GM21526 (cell line): ENCODE measurements around the gene RNF186.
"Not testable (repeated sequence)": the region's sequence is repeated elsewhere in the genome, so short reads cannot be mapped to it uniquely, and the experiment has no call there.

ENCODE experiments used
- ATAC-seq: cut with Tn5 transposase; IDR thresholded peaks from one replicate; pipeline ENCODE4 v1.9.1; 2021; ENCODE audit warnings: moderate library complexity; ENCODE audit not compliant: unreplicated experiment, low FRiP score

The RNF186 gene, protein sequence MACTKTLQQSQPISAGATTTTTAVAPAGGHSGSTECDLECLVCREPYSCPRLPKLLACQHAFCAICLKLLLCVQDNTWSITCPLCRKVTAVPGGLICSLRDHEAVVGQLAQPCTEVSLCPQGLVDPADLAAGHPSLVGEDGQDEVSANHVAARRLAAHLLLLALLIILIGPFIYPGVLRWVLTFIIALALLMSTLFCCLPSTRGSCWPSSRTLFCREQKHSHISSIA

DNA sequence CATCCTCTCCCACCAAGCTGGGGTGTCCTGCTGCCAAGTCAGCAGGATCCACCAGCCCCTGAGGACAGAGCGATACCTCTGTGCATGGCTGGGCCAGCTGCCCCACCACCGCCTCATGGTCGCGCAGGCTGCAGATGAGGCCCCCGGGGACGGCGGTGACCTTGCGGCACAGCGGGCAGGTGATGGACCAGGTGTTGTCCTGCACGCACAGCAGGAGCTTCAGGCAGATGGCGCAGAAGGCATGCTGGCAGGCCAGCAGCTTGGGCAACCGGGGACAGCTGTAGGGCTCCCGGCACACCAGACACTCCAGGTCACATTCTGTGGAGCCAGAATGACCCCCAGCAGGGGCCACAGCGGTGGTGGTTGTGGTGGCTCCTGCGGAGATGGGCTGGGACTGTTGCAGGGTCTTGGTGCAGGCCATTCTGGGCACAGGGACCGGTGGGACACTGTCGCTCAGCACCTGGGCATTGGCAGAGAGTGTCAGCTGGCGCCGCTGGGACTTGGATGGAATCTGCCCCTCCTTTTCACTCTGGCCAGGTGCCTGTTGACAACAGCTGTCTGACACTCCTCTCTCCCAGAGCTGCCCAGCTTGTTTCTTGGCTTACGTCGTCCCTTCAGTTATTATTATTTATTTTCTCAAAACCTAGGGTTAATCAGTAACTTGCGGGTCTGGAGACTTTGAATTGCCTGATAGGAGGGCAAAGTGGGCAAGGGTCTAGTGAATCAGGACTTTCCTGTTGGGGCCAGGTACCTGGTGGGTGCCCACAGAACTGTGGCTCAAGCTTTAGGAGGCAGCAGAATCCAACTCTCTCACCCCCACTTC, at the start of gene RNF186:
TSS of gene RNF186 (minus strand) at position 603 of the 823 bp plus-strand sequence. CDS start at position 421, 182 bp downstream.
- ATAC-seq = no peak

DNA sequence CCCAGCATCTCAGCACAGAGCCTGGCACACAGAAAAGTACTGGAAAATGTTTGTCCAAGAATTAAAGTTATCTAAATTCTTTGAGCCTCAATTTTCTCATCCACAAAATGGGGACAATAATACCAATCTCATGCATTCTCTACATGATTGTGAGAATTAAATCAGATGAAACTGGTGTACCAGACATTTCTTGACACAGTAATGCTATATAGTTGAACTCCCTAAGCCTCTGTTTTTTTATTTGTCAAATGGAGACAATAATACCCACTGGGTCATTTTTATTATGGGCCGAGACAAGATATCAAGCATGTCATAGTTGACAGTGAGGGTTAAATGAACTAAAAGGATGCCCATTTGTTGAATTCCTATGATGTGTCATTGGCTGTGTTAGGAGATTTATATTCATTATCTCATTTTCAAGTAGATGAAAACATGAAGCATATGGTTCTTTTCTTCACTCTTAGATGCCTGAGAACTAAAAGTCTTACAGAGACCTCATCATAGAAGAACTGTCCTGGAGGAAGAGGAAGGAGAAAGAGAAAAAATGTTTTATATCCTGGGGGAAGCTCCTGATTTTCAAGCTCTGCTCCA, 49.6 kb upstream of the RNF186 start:
- ATAC-seq = no peak

DNA sequence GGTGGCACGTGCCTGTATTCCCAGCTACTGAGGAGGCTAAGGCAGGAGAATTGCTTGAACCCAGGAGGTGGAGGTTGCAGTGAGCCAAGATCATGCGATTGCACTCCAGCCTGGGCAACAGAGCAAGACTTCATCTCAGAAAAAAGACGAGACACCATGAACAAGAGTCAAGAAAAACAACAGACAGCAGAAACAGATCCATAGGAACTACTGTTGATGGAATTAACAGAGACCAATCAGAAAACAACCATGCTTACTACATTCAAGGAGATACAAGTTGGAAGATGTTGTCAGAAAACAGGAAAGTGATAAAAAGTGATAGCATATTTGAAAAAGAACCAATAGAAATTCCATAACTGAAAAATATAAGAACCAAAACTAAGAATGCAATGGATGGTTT, 47.9 kb upstream of the RNF186 start:
- no peak for ATAC-seq

DNA sequence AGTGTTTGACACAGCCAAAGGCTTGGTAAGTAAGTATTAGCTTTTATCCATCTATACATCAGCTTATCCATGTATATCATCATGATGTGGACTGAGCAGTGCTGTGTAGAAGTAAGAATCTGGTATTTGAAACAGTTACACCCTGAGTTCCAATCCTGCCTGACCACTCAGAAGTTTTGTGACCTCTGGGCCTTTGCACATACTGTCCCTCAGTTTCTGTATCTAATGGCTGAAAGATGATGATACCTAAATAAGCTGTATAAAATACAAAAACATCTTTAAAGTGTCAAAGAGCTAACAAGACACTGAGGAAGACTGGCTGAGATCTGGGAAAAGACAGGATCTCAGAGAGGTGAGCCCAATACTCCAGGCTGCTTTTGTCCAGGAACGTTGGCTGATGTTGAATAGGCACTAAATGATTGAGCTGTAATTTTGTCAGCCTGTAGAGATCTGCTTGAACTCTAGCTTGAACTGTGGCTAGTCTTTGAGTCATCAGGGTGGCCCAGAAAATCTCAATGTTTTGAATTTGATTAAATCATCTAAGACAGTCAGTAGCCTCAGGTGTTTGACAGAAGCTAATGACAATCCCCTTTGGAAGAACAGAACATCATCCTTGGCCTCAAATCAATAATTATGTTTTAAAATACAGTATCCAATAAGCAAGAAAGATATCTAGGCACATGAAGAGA, 46.9 kb upstream of the RNF186 start:
- no peak for ATAC-seq

DNA sequence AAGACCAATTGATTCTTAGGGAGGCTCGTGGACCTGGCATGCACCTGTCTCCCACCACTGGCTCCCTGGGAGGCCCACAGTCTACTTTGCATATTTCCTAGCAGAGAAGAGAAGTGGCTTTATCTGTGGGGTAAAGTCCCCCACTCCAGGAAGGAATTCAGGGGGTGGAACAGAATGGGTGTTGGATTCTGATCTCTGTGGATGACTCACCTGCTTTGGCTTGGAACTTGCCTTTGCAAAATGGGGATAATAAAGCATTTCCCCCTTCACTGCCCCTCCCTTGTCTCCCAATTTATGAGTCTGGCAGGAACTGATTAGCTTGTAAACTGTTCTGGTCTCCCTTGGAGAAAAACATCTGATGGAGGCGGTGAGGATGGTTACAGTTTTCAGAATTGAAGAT, 46.0 kb upstream of the RNF186 start:
- no peak for ATAC-seq

DNA sequence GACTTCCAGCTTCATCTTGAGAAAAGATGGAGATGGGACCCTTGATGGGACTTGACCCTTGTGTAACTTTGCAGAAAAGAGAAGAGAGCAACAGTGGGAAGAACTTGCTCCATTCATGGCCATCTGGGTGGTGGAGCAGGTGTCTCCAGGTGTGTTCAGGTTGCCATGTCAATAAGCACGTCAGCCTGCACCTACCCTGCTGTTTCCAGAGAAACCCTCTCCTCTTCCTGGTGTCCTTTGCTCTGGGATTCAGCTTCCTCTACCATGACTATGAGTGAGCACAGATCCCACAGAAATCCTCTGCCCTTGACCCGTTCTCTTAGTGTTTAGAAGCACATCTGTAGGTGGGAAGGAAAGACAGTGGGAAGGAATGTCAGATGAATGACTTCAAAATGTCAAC, 45.3 kb upstream of the RNF186 start:
- ATAC-seq = no peak

DNA sequence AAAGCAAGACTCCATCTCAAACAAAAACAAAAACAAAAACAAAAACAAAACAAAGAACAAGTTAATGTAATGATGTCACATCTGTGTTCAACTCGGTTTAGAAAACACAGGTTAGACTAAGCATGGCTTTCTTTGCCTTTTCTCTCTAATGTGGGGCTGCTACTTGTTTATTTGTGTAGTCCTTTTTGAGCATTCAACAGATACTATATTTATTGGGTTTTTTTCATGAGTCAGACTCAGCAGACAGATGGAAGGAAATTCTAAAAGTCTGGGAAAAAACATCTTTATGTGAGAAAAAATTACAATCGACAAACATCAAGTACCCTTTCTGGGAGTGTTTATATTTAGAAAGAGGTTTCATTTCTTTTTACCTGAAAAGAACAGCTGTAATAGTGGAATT, 44.8 kb upstream of the RNF186 start:
- no peak for ATAC-seq

DNA sequence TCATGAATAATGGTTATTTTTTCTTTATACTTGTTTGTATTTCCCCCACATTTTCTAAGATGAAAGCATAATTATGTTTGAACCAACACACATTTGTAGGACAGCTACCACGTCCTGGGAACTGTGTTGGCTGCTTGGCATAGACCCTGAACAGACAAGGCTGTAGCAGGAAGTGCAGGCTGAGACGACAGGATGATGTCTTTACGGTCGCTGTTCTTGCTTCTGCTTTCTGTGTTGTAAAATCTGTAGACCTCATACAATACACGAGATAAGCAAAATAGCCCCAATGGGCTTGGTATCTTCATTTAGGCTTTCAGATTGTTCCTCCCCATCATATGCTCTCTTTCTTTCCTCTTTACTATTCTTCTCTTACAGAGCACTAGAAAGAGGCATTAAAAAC, 43.8 kb upstream of the RNF186 start:
- ATAC-seq = no peak

DNA sequence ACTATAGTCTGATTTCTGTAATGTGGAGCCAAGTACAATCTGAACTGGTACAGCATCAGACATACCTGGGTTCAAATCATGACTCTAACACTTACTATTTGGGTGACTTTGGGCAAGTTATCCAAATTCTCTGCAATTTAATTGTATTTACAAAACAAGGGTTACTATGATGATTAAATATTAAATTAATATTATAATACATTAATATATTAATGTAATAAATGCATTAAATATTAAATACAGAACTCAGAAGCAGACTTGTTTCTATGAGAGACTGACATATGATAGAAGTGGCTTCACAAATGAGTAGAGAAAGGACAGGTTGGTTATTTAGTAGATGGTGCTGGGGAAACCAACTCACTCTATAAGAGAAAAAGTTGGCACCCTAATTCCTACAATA, 39.8 kb upstream of the RNF186 start:
- no peak for ATAC-seq

DNA sequence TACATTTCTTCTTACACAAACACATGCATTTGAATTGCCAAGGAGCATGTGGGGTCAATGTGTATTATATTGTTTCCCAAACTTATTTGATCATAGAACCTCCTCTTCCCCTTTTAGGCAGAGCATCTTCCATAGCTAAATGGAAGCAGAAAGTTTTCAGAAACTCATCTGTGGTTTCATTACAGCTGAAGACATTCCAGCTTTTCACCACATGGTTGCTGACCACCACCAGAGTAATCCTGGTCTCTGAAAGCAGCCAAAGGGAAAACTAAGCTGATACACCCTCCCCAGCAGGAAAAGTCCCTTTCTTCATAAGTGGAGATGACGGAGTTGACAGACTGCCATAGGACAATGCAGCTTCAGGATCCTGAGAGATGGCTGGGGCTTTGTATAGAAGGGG, 37.0 kb upstream of the RNF186 start:
- ATAC-seq = no peak

DNA sequence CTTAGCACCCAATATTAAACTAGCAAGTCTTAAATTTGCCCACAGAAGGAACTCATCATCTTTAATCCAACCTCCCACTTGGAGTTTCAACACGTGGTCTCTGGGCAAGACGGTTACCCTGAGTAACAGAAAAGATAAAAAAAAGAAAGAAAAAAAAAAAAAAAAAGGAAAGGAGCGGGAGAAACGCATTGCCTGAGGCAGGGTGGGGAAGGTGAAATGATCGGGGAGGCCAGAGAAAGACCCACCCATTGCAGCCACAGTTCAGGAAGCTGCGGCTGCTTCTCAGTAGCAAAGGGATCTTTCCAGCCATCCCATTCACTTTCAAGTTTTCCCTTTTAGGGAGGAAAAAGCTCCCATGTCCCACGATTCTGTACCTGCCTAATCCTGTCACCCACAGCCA, 35.1 kb upstream of the RNF186 start:
- no peak for ATAC-seq

DNA sequence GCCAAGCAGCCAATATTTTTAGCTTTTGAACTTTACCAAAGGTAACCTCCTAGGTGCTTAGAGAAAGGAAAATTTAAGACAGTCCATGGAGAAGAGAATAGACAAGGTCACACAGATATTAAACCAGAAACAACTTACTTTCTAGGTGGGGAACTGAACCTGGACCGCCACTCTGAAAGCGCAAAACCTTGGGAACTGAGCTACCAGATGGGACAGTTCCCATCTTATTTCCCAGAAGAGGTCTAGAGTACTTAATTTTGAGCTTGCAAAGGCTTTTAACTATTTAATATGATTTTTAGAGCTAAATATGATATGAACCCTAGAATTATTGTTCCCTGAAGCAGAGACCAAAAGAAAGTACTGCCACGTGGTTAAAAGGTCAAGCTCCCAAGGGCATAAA, 34.2 kb upstream of the RNF186 start:
- not testable (repeated sequence) for ATAC-seq

DNA sequence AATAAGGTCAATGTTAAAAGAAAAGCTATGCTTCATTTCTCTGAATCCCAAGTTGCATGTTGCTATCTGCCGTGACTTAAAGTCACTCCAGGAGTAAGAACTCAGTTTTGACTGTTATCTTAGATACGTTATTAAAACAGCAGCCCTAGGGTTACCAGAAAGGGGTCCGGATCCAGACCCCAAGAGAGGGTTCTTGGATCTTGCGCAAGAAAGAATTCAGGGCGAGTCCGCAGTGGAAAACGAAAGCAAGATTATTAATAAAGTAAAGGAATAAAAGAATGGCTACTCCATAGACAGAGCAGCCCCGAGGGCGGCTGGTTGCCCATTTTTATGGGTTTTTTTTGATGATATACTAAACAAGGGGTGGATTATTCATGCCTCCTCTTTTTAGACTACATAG, 32.3 kb upstream of the RNF186 start:
- ATAC-seq = not testable (repeated sequence)

DNA sequence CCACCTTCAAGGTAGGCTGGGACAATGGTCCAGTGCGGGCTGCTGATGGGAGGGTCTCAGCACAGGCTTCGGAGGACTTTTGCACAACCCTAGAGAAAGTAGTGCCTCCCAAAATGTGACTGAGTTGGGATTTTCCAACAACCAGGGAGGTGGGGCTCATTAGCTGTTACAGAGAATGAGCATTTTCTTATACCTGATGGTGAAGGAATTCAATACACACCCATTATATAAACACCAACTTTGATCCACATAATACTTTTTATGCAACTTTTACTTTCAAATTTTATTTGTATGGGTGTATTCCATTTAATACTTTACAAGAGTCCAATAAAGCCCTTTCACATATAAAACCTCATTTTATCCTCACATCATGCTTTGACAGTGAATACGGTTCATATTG, 31.3 kb upstream of the RNF186 start:
- no peak for ATAC-seq

DNA sequence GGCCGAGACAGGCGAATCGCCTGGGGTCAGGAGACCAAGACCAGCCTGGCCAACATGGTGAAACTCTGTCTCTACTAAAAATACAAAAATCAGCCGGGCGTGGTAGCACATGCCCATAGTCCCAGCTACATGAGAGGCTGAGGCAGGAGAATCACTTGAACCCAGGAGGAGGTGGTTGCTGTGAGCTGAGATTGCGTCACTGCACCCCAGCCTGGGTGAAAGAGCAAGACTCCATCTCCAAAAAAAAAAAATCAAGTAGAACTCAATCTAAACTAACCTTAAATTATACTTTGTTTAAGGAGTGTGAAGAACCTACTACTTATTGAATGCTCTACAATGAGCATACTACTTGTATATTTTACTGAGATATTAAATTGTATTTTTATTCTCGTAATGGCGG, 30.5 kb upstream of the RNF186 start:
- ATAC-seq = no peak

DNA sequence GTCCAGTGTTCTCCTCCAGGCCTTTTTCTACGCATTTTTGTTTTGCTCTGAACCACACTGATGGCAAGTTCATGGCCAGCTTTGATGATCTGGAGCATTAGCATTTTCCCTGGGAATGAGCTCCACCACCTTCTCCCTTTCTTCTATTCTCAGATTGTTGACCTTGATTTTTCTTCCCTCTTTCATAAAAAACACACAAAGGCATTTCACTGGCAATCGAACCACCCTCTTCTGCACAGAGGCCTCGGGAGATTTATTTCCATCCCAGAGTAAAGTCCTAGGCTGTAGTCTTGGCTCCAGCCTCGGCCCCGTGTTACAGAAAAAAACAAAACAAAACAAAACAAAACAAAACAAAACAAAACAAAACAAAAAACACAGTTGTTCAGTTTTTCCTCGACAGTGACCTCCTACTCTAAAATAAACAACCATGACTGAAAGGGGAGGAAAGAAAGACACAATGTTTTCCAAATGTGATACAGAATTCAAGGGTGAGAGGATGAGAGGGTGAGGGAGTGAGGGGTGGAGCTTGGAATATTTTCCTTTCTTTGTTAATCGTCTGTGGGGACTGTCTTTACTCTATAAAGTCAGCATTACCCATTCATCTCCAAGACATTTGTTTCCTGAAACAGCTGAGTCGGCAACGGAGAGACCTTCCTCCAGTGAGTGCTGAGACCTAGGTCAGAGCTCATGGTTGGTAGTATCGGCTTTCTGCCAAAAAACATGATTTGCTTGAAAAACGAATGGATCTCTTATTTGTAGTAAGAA, 29.8 kb upstream of the RNF186 start:
- no peak for ATAC-seq

DNA sequence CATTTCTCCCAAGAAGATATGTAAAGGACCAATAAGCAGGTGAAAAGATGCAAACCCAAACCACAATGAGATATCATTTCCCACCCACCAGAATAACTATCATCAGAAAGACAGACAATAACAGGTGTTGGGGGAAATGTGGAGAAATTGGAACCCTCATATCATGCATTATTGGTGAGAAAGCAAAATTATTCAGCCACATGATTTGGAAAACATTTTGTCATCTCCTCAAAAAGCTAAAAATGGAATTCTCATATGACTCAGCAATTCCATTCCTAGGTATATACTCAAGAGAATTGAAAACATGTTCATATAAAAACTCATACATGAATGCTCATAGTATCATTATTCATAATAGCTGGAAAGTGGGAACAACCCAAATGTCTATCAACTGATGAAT, 25.1 kb upstream of the RNF186 start:
- ATAC-seq = no peak

DNA sequence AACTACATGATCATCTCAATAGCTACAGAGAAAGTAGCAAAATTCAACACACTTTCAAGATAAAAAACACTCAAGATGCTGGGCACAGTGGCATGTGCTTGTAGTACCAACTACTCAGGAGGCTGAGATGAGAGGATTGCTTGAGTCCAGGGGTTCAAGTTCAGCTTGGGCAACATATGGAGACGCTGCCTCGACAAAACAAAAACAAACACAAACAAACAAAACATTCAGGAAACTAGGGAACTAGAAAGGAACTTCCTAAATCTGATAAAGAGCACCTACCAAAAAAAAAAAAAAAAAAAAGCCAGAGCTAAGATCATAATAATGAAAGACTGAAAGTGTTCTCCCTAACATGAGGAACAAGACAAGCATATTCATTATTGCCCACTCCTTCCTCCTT, 22.8 kb upstream of the RNF186 start:
- no peak for ATAC-seq

DNA sequence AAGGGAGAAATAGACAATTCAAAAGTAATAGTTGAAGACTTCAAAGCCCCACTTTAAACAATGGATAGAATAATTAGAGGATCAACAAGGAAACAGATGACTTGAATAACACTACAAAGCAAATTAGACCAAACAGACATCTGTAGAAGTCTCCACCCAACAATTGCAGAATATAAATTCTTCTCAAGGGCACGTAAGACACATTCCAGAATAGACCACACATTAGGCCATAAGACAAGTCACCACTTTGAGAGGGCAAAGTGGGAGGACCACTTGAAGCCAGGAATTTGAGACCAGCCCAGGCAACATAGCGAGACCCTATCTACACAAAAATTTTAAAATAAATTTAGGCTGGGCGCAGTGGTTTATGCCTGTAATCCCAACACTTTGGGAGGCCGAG, 20.5 kb upstream of the RNF186 start:
- ATAC-seq = no peak

DNA sequence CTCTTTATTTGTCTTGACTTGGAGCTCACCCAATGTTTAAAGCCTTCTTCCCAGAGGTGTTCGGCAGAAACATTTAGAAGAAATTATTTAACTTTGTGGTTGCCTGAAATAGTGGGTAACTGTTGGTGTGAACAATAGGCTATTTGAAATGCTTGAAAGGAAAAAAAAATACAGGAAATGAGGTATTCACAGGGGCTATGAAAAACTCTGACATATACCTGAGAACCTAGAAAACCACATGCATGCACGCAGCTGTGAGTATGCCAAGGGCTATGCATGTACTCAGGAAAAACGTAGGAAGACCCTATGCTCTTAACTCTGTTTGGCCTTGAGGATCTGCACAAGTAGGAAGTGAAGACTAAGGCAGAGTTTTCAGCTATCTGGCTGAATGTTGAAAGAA, 16.4 kb upstream of the RNF186 start:
- no peak for ATAC-seq

DNA sequence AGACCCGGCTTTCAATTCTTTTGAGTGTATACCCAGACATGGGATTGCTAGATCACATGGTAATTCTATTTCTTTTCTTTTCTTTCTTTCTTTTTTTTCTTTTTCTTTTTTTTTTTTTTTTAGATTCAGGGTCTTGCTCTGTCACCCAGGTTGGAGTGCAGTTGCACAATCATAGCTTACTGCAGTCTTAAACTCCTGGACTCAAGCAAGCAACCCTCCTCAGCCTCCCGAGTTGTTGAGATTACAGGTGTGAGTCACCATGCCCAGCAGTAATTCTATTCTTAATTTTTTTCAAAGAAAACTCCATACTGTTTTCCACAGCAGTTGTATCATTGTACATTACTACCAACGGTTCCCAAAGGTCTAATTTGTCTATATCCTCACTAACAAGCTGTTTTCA, 13.5 kb upstream of the RNF186 start:
- ATAC-seq = no peak
